Activated naive CD4-positive, alpha-beta T cell treated with anti-CD3 and anti-CD28 coated beads, Interleukin-2, amount 50 U/mL, for 24 hours (primary cell): ENCODE data around the gene SLC44A5.

ENCODE experiments used
- H3K27ac Mint-ChIP-seq: one replicate; pipeline ENCODE4 v1.8.0; 2021; ENCODE audit warnings: mild to moderate bottlenecking, mixed read lengths
- H3K27me3 Mint-ChIP-seq: one replicate; pipeline ENCODE4 v1.8.0; 2021; ENCODE audit warnings: mixed read lengths
- H3K36me3 Mint-ChIP-seq: one replicate; pipeline ENCODE4 v1.8.0; 2021; ENCODE audit warnings: mixed read lengths
- H3K4me1 Mint-ChIP-seq: one replicate; pipeline ENCODE4 v1.8.0; 2021; ENCODE audit warnings: mixed read lengths
- H3K4me3 Mint-ChIP-seq: one replicate; pipeline ENCODE4 v1.8.0; 2021; ENCODE audit warnings: mild to moderate bottlenecking, mixed read lengths
- H3K9me3 Mint-ChIP-seq: one replicate; pipeline ENCODE4 v1.8.0; 2021; ENCODE audit warnings: mixed read lengths

The SLC44A5 gene

GRCh38 chr1:75554181-75554580 lies 56.7 kb downstream of the SLC44A5 start:
- Mint-ChIP-seq H3K36me3 (no peaks in the 10 kb centered on the region), H3K27me3 (peaks cover 4% of the 10 kb centered on the region), H3K27ac (no peak overlapping the region), H3K4me3 (no peak overlapping the region), H3K4me1 (no peaks in the 10 kb centered on the region), H3K9me3 (no peaks in the 10 kb centered on the region)

- no peak overlapping the region for H3K4me3 Mint-ChIP-seq
- no peaks in the 10 kb centered on the region for H3K9me3 Mint-ChIP-seq
- no peaks in the 10 kb centered on the region for H3K36me3 Mint-ChIP-seq
- H3K4me1 Mint-ChIP-seq: no peaks in the 10 kb centered on the region
- H3K27me3 Mint-ChIP-seq: peaks cover 4% of the 10 kb centered on the region
- H3K27ac Mint-ChIP-seq: no peak overlapping the region
Observed at GRCh38 chr1:75550559-75550958, 60.4 kb downstream of the SLC44A5 start.

DNA sequence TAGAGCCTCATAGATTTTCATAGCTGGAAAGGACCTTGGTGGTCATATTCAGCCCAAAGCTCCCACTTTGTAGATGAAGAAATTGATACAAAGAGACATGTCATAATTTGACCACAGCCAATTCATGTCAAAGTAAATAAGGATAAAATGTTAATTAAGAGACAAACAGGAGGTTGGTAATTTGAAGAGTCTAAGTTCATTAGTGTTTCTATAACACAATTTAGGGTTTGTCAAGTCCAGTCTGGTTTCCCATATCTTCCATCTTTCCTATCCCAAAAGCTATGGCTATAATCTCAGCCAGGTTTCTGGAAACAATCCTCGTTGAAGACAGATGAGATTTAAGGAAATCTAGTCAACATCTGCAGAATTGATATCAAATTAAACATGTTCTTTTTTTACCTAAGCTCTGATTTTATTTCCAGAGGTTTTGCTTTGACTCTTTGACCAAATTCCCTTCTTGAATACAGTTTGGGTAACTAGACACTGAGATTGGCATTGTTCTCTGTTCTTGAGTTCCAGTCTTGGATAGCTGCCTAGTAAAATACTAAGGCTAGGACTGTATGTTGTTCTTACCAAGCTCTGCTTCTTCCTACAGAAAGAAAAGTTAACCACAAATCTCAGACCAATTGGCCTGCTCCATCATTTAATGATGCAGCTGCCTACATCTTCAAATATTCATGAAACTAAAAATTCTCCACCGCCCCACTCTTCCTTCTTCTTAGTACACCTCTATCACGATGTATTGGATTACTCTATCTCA lies 62.0 kb downstream of the SLC44A5 start:
- H3K27me3 Mint-ChIP-seq: peaks cover 2% of the 10 kb centered on the region
- H3K9me3 Mint-ChIP-seq: no peaks in the 10 kb centered on the region
- no peak overlapping the region for H3K4me3 Mint-ChIP-seq
- H3K36me3 Mint-ChIP-seq: no peaks in the 10 kb centered on the region
- H3K4me1 Mint-ChIP-seq: no peaks in the 10 kb centered on the region
- H3K27ac Mint-ChIP-seq: no peak overlapping the region

DNA sequence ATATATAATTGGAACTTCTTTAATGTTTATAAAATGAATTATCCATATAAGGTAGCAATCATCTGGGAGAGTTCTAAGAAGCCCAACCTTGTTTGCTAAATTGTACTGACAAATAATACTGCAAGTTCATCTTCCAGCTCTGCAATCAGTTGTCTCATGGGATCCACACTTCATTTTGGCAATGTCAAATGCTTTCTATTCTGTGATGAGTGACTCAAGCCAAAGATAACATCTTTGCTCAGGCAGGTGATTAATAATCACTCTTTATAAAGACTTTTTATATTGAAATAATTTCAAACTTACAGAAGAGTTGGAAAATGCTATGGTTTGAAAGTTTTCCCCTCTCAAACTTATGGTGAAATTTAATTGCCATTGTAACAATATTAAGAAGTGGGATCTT lies 67.2 kb downstream of the SLC44A5 start:
- Mint-ChIP-seq H3K27me3 (no peaks in the 10 kb centered on the region), H3K27ac (no peak overlapping the region), H3K9me3 (no peaks in the 10 kb centered on the region), H3K4me3 (no peak overlapping the region), H3K36me3 (no peaks in the 10 kb centered on the region), H3K4me1 (no peaks in the 10 kb centered on the region)

DNA sequence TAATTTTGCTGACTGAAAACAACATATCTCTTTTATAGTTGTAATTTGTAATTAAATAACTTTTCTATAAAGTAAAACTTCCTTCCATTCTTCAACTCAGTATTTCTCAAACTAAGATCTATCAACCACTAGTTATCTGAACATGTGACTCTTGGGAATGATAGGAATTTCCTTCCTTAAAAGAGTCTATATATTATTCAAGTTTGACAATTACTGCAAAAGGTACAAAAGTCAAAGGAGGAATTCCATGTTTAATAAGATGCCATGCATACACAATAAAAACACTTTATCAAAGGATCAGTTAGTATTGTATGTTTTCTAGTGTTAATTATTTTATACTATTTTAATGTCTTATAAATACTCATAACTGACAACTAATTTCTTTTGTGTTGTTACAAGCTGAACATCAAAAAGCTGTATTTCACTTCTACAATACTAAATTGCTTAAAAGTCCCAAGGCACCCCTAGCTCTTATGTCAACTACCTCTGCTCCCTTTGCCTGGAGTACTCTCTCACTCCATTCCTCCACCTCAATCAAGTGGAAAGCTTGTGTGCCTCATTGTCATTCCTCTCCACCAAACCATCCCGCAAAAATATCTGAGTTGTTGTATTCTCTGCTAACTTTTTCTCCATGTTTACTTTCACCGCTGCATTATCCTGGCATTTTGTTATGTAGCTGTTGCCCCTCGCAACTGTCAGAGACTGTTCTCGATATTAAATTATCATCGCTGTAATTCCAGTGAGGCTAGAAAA lies 67.9 kb downstream of the SLC44A5 start:
- Mint-ChIP-seq H3K27me3 (no peaks in the 10 kb centered on the region), H3K27ac (no peak overlapping the region), H3K36me3 (no peaks in the 10 kb centered on the region), H3K4me3 (no peak overlapping the region), H3K9me3 (no peaks in the 10 kb centered on the region), H3K4me1 (no peaks in the 10 kb centered on the region)

- Mint-ChIP-seq H3K36me3 (no peaks in the 10 kb centered on the region), H3K9me3 (no peaks in the 10 kb centered on the region), H3K4me3 (no peak overlapping the region), H3K4me1 (no peaks in the 10 kb centered on the region), H3K27me3 (no peaks in the 10 kb centered on the region), H3K27ac (no peak overlapping the region)
Observed at GRCh38 chr1:75539230-75540116, 71.4 kb downstream of the SLC44A5 start.

DNA sequence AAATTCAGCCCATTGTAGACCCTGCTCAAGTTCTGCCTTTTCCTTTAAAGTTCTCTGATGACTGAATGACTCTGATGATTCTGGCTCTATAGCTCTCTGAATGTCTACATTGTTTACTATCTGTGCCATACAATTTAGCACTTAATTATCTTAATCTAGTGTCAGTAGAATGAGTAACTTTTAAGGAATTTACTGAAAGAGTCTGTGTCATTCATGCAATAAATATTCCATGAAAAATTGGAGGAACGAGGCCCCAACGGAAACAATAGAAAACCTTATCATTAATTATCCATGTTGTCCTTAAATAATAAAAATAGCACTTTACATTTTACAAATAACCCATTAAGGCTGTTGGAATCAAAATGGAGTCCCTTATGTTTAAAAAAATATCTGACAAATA lies 77.8 kb downstream of the SLC44A5 start:
- Mint-ChIP-seq H3K4me1 (no peaks in the 10 kb centered on the region), H3K27me3 (peaks cover 4% of the 10 kb centered on the region), H3K4me3 (no peak overlapping the region), H3K36me3 (no peaks in the 10 kb centered on the region), H3K9me3 (no peaks in the 10 kb centered on the region), H3K27ac (no peak overlapping the region)

- Mint-ChIP-seq H3K27ac (no peak overlapping the region), H3K4me3 (no peak overlapping the region), H3K36me3 (no peaks in the 10 kb centered on the region), H3K4me1 (no peaks in the 10 kb centered on the region), H3K9me3 (no peaks in the 10 kb centered on the region), H3K27me3 (peaks cover 4% of the 10 kb centered on the region)
Observed at GRCh38 chr1:75531570-75531969, 79.3 kb downstream of the SLC44A5 start.

DNA sequence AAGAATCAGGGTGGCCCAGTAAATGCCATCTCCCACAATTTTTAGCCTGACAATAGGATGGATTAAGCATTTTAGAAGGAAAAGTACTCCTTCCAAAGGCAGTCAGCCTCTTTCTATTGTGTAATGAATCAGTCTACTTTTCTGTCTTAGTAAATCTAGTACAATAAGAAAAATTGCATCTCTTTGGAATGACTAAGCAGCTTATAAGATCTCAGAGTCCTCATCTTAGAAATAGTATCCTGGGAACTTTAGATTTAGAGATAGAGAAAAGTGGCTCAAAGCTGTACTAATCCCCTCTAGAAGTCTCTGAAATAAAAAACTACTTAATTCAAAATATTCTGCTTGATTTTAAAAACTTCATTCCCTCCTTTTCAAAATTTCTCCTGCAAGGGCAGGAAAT lies 81.4 kb downstream of the SLC44A5 start:
- no peak overlapping the region for H3K4me3 Mint-ChIP-seq
- no peak overlapping the region for H3K27ac Mint-ChIP-seq

GRCh38 chr1:75528001-75528400 lies 82.9 kb downstream of the SLC44A5 start:
- Mint-ChIP-seq H3K9me3 (no peaks in the 10 kb centered on the region), H3K4me3 (no peak overlapping the region), H3K4me1 (no peaks in the 10 kb centered on the region), H3K27ac (no peak overlapping the region), H3K36me3 (no peaks in the 10 kb centered on the region), H3K27me3 (peaks cover 2% of the 10 kb centered on the region)

More for the DNA sequence above, 81.4 kb downstream of the SLC44A5 start:
- Mint-ChIP-seq H3K9me3 (no peaks in the 10 kb centered on the region), H3K27me3 (peaks cover 5% of the 10 kb centered on the region), H3K36me3 (no peaks in the 10 kb centered on the region), H3K4me1 (no peaks in the 10 kb centered on the region)

DNA sequence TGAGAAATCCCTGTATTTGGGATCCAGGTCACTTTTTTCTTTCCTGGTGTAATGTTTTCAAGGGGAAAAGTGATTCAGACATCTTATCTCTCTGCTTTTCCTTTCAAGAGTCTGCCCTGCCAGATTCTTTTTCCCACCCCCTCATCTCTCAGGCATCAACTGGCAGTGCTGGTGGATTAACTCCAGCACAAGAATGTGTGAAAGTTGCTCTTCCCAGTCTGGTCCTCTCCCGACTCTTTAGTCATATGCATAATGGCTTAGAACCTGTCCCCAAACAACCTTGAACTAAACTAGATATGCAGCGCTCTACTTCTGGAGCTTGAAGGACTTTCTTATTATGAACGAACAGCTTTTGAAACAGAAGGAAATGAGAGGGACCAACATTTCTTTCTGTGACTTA lies 88.5 kb downstream of the SLC44A5 start:
- Mint-ChIP-seq H3K4me3 (no peak overlapping the region), H3K36me3 (no peaks in the 10 kb centered on the region), H3K27me3 (peaks cover 2% of the 10 kb centered on the region), H3K4me1 (no peaks in the 10 kb centered on the region), H3K9me3 (no peaks in the 10 kb centered on the region), H3K27ac (no peak overlapping the region)

DNA sequence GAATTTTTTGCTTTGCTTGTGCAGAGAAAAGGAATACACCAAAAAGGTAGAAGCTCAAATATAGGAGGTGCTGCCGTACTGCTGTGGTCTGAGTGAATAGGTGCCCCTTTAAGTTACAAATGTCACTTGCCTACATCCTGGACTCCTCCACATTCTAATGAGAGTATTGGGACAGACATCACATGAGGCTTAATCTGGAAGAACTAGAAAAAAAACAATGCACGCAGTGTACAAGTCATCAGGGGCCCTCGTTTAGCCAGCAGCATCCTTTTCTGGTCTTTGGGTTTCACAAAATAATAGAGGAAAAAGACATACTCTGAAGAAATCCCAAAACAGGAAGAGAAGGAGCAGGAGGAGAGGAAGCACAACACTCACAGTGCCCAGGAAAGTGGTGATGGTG lies 89.3 kb downstream of the SLC44A5 start:
- Mint-ChIP-seq H3K27ac (no peak overlapping the region), H3K4me3 (no peak overlapping the region), H3K4me1 (no peaks in the 10 kb centered on the region), H3K27me3 (peaks cover 2% of the 10 kb centered on the region), H3K9me3 (no peaks in the 10 kb centered on the region), H3K36me3 (no peaks in the 10 kb centered on the region)

DNA sequence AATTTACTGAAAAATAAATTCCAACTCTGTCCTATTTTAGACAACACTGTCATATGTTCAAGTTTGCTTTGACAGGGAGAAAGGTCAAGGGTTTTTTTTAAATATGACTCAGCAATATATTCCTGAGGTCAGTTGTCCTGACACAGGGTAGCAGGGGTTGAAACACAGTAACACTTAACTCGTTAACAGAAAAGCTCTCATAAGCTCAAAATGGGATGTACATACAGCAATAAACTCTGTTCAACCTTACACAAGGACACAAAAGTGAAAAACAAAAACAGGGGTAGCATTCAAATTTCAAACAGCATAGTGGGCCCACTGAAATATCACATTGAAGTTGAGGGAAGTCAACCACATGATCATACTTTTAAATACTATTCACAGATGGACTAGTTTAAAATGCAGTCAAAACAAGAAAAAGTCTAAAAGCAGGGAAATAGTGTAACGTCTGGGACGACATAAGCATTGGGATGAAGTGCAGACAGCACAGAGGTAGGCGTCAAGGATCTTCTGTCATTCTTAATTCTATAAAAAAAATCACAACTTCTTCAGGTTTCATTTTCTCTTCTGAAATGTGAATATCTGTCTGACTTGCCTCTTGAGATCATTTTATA lies 89.9 kb downstream of the SLC44A5 start:
- H3K4me1 Mint-ChIP-seq: no peaks in the 10 kb centered on the region
- H3K4me3 Mint-ChIP-seq: no peak overlapping the region
- peaks cover 2% of the 10 kb centered on the region for H3K27me3 Mint-ChIP-seq
- no peaks in the 10 kb centered on the region for H3K36me3 Mint-ChIP-seq
- H3K9me3 Mint-ChIP-seq: no peaks in the 10 kb centered on the region
- no peak overlapping the region for H3K27ac Mint-ChIP-seq

GRCh38 chr1:75519651-75520427 lies 91.1 kb downstream of the SLC44A5 start:
- Mint-ChIP-seq H3K36me3 (no peaks in the 10 kb centered on the region), H3K27me3 (no peaks in the 10 kb centered on the region), H3K4me1 (no peaks in the 10 kb centered on the region), H3K4me3 (no peak overlapping the region), H3K27ac (no peak overlapping the region), H3K9me3 (no peaks in the 10 kb centered on the region)

DNA sequence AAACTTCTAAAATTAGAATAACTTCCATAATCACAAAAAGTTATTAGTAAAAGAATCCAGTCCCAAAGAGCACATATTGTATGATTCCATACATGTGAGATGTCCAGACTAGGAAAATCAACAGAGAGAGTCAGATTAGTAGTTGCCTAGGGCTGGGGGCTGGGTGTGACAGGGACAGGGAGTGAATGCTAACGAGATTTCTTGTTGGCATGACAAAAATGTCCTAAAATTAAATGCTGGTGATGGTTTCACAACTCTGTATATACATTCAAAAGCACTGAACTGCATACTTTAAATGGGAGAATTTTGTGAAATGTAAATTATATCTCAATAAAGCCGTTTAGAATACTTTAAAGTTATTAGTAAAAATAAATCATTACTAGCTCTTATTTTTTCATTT lies 92.2 kb downstream of the SLC44A5 start:
- no peak overlapping the region for H3K4me3 Mint-ChIP-seq
- H3K27ac Mint-ChIP-seq: no peak overlapping the region
- H3K27me3 Mint-ChIP-seq: no peaks in the 10 kb centered on the region
- H3K4me1 Mint-ChIP-seq: no peaks in the 10 kb centered on the region
- H3K9me3 Mint-ChIP-seq: no peaks in the 10 kb centered on the region
- H3K36me3 Mint-ChIP-seq: no peaks in the 10 kb centered on the region
